Measurements from ENCODE around the gene PTPRN2.

The PTPRN2 gene

GRCh38 chr7:158080899-158081445 lies 506.7 kb downstream of the PTPRN2 start:
- no peak overlapping the region for H3K27ac ChIP-seq
- DNase-seq (ENCODE audit: low read depth, low spot score): no peak

GRCh38 chr7:158077934-158078910 lies 509.4 kb downstream of the PTPRN2 start:
- DNase-seq (ENCODE audit: low read depth, low spot score): no peak
- no peak overlapping the region for H3K27ac ChIP-seq

- no peak for DNase-seq (ENCODE audit: low read depth, low spot score)
- H3K27ac ChIP-seq: no peak overlapping the region
Observed at GRCh38 chr7:158077151-158077840, 510.3 kb downstream of the PTPRN2 start.

GRCh38 chr7:158076656-158077055 lies 511.0 kb downstream of the PTPRN2 start:
- H3K27ac ChIP-seq: no peak overlapping the region
- DNase-seq (ENCODE audit: low read depth, low spot score): no peak

GRCh38 chr7:158076215-158076614 lies 511.4 kb downstream of the PTPRN2 start:
- DNase-seq (ENCODE audit: low read depth, low spot score): no peak
- H3K27ac ChIP-seq: no peak overlapping the region

- H3K27ac ChIP-seq: no peak overlapping the region
- DNase-seq (ENCODE audit: low read depth, low spot score): no peak
Observed at GRCh38 chr7:158075633-158076001, 512.0 kb downstream of the PTPRN2 start.

- DNase-seq (ENCODE audit: low read depth, low spot score): no peak
- no peak overlapping the region for H3K27ac ChIP-seq
Observed at GRCh38 chr7:158074896-158075632, 512.6 kb downstream of the PTPRN2 start.

GRCh38 chr7:158073845-158074840 lies 513.5 kb downstream of the PTPRN2 start:
- H3K27ac ChIP-seq: no peak overlapping the region
- no peak for DNase-seq (ENCODE audit: low read depth, low spot score)

GRCh38 chr7:158072991-158073730 lies 514.5 kb downstream of the PTPRN2 start:
- DNase-seq (ENCODE audit: low read depth, low spot score): no peak

GRCh38 chr7:158070222-158070920 lies 517.3 kb downstream of the PTPRN2 start:
- DNase-seq (ENCODE audit: low read depth, low spot score): no peak
- no peak overlapping the region for H3K27ac ChIP-seq

More at GRCh38 chr7:158072991-158073730, 514.5 kb downstream of the PTPRN2 start:
- H3K27ac ChIP-seq: no peak overlapping the region

GRCh38 chr7:158068853-158069252 lies 518.8 kb downstream of the PTPRN2 start:
- no peak for DNase-seq (ENCODE audit: low read depth, low spot score)
- no peak overlapping the region for H3K27ac ChIP-seq

- H3K27ac ChIP-seq: no peak overlapping the region
- DNase-seq (ENCODE audit: low read depth, low spot score): no peak
Observed at GRCh38 chr7:158067931-158068482, 519.6 kb downstream of the PTPRN2 start.

GRCh38 chr7:158067219-158067930 lies 520.2 kb downstream of the PTPRN2 start:
- H3K27ac ChIP-seq: no peak overlapping the region
- DNase-seq (ENCODE audit: low read depth, low spot score): no peak

- DNase-seq (ENCODE audit: low read depth, low spot score): no peak
Observed at GRCh38 chr7:158066085-158066484, 521.5 kb downstream of the PTPRN2 start.

GRCh38 chr7:158065340-158065739 lies 522.3 kb downstream of the PTPRN2 start:
- no peak overlapping the region for H3K27ac ChIP-seq

More at GRCh38 chr7:158066085-158066484, 521.5 kb downstream of the PTPRN2 start:
- no peak overlapping the region for H3K27ac ChIP-seq

GRCh38 chr7:158064631-158065030 lies 523.0 kb downstream of the PTPRN2 start:
- DNase-seq (ENCODE audit: low read depth, low spot score): no peak

More at GRCh38 chr7:158065340-158065739, 522.3 kb downstream of the PTPRN2 start:
- DNase-seq (ENCODE audit: low read depth, low spot score): no peak

More at GRCh38 chr7:158064631-158065030, 523.0 kb downstream of the PTPRN2 start:
- no peak overlapping the region for H3K27ac ChIP-seq

Measured in epithelial cell of prostate (primary cell).